ENCODE data around the gene NELFCD. TPM values are rescaled to one million over a fixed set of nuclear protein-coding genes. Genes with fewer than 3 reads are reported as not detected.

Gene NELFCD
- total RNA-seq, 1 donor from 2014 or later: 27.4 TPM

GRCh38 chr20:58998656-58999055 is 17.6 kb downstream of the NELFCD start:
- peaks cover 25% of the 10 kb centered on the region for H3K36me3 ChIP-seq (ENCODE audit: control insufficient read depth, insufficient read depth, low read length)
- H3K27me3 ChIP-seq (ENCODE audit: control insufficient read depth, insufficient read depth, low read length): no peaks in the 10 kb centered on the region
- no peak for TF ChIP-seq CTCF (IDR thresholded peaks at IDR 0.05; ENCODE audit: insufficient read depth, low read length, severe bottlenecking)
- DNase-seq (ENCODE audit: low read depth): no peak
- FAIRE-seq: no peak
- H3K4me3 ChIP-seq (ENCODE audit: low read depth, low read length): no peak overlapping the region

- no peak for FAIRE-seq
- no peak for TF ChIP-seq CTCF (IDR thresholded peaks at IDR 0.05; ENCODE audit: insufficient read depth, low read length, severe bottlenecking)
- Histone ChIP-seq H3K27me3 (ENCODE audit: control insufficient read depth, insufficient read depth, low read length) (no peaks in the 10 kb centered on the region), H3K36me3 (ENCODE audit: control insufficient read depth, insufficient read depth, low read length) (peaks cover 24% of the 10 kb centered on the region), H3K4me3 (ENCODE audit: low read depth, low read length) (no peak overlapping the region)
- no peak for DNase-seq (ENCODE audit: low read depth)
Measured at GRCh38 chr20:59000326-59000725, 19.3 kb downstream of the NELFCD start.

- peaks cover 19% of the 10 kb centered on the region for H3K36me3 ChIP-seq (ENCODE audit: control insufficient read depth, insufficient read depth, low read length)
- H3K4me3 ChIP-seq (ENCODE audit: low read depth, low read length): no peak overlapping the region
- TF ChIP-seq CTCF (IDR thresholded peaks at IDR 0.05; ENCODE audit: insufficient read depth, low read length, severe bottlenecking): no peak
Measured at GRCh38 chr20:59001068-59001448, 20.0 kb downstream of the NELFCD start.

GRCh38 chr20:59001449-59002171 is 20.6 kb downstream of the NELFCD start:
- H3K4me3 ChIP-seq (ENCODE audit: low read depth, low read length): no peak overlapping the region
- no peak for FAIRE-seq
- no peak for DNase-seq (ENCODE audit: low read depth)
- H3K27me3 ChIP-seq (ENCODE audit: control insufficient read depth, insufficient read depth, low read length): no peaks in the 10 kb centered on the region
- H3K36me3 ChIP-seq (ENCODE audit: control insufficient read depth, insufficient read depth, low read length): peaks cover 17% of the 10 kb centered on the region
- TF ChIP-seq CTCF (IDR thresholded peaks at IDR 0.05; ENCODE audit: insufficient read depth, low read length, severe bottlenecking): no peak

More at GRCh38 chr20:59001068-59001448, 20.0 kb downstream of the NELFCD start:
- no peaks in the 10 kb centered on the region for H3K27me3 ChIP-seq (ENCODE audit: control insufficient read depth, insufficient read depth, low read length)
- DNase-seq (ENCODE audit: low read depth): no peak
- FAIRE-seq: no peak

- no peaks in the 10 kb centered on the region for H3K27me3 ChIP-seq (ENCODE audit: control insufficient read depth, insufficient read depth, low read length)
- H3K36me3 ChIP-seq (ENCODE audit: control insufficient read depth, insufficient read depth, low read length): peaks cover 15% of the 10 kb centered on the region
- no peak overlapping the region for H3K4me3 ChIP-seq (ENCODE audit: low read depth, low read length)
- TF ChIP-seq CTCF (IDR thresholded peaks at IDR 0.05; ENCODE audit: insufficient read depth, low read length, severe bottlenecking): no peak
- FAIRE-seq (no peak), DNase-seq (ENCODE audit: low read depth) (no peak)
Measured at GRCh38 chr20:59002388-59002787, 21.3 kb downstream of the NELFCD start.
